MM.1S (cell line): ENCODE measurements around the gene FRMD6.

Source experiments
- DNase-seq: peaks from one replicate; pipeline ENCODE4 v3.0.0-alpha.2; 2015
- H2AFZ ChIP-seq: fragments of 300-600 bp; sonication (generic); 2 replicates; pipeline ENCODE4 v1.6.0; 2016; ENCODE audit warnings: antibody characterized with exemption, low read length
- H3F3A ChIP-seq: fragments of 300-600 bp; sonication (generic); 2 replicates; pipeline ENCODE4 v1.6.1; 2016; ENCODE audit warnings: mild to moderate bottlenecking, antibody characterized with exemption, low read length, moderate library complexity, mixed read lengths; ENCODE audit not compliant: insufficient read depth
- H3K27ac ChIP-seq: fragments of 300-600 bp; sonication (generic); 2 replicates; pipeline ENCODE4 v1.5.1; 2016; ENCODE audit warnings: mild to moderate bottlenecking, low read length
- H3K27me3 ChIP-seq: fragments of 300-600 bp; sonication (generic); replicated peaks from 2 replicates; pipeline ENCODE4 v1.6.0; 2016; ENCODE audit warnings: low read length; ENCODE audit not compliant: insufficient read depth
- H3K36me3 ChIP-seq: fragments of 300-600 bp; sonication (generic); replicated peaks from 2 replicates; pipeline ENCODE4 v1.6.1; 2016; ENCODE audit warnings: mild to moderate bottlenecking, low read length, mixed read lengths; ENCODE audit not compliant: insufficient read depth
- H3K4me1 ChIP-seq: fragments of 300-600 bp; sonication (generic); 2 replicates; pipeline ENCODE4 v1.6.1; 2016; ENCODE audit warnings: low read length, mixed read lengths
- H3K4me2 ChIP-seq: fragments of 300-600 bp; sonication (generic); 2 replicates; pipeline ENCODE4 v1.6.0; 2016; ENCODE audit warnings: low read depth, low read length
- H3K4me3 ChIP-seq: fragments of 300-600 bp; sonication (generic); 2 replicates; pipeline ENCODE4 v1.5.1; 2016; ENCODE audit warnings: low read length, mixed read lengths
- H3K79me2 ChIP-seq: fragments of 300-600 bp; sonication (generic); 2 replicates; pipeline ENCODE4 v1.6.1; 2016; ENCODE audit warnings: mixed run types, low read length, mixed read lengths
- H3K9ac ChIP-seq: fragments of 300-600 bp; sonication (generic); 2 replicates; pipeline ENCODE4 v1.6.1; 2016; ENCODE audit warnings: low read length, mixed read lengths
- H3K9me2 ChIP-seq: fragments of 300-600 bp; sonication (generic); replicated peaks from 2 replicates; pipeline ENCODE4 v1.6.1; 2016; ENCODE audit warnings: mild to moderate bottlenecking, low read length, mixed read lengths; ENCODE audit not compliant: insufficient read depth
- H3K9me3 ChIP-seq: fragments of 300-600 bp; sonication (generic); replicated peaks from 2 replicates; pipeline ENCODE4 v1.6.1; 2016; ENCODE audit warnings: mild to moderate bottlenecking, low read length, mixed read lengths; ENCODE audit not compliant: insufficient read depth
- H4K20me1 ChIP-seq: fragments of 300-600 bp; sonication (generic); 2 replicates; pipeline ENCODE4 v1.6.1; 2016; ENCODE audit warnings: mild to moderate bottlenecking, low read length, moderate library complexity, mixed read lengths; ENCODE audit not compliant: insufficient read depth
- EZH2 ChIP-seq: fragments of 300-600 bp; sonication (generic); optimal IDR thresholded peaks from 2 replicates; pipeline ENCODE3; 2017; ENCODE audit warnings: low read depth, mild to moderate bottlenecking, antibody characterized with exemption, low read length, mixed read lengths
- EZH2phosphoT487 ChIP-seq: fragments of 300-600 bp; sonication (generic); IDR thresholded peaks from 2 replicates; pipeline ENCODE4 v1.6.1; 2018; ENCODE audit warnings: antibody characterized with exemption, low read length
- TF ChIP-seq, protein P1 (sequence below): fragments of 300-600 bp; sonication (generic); IDR thresholded peaks from 2 replicates; pipeline ENCODE4 v1.5.1; 2016; ENCODE audit warnings: antibody characterized with exemption, low read length, mixed read lengths

The FRMD6 gene

DNA sequence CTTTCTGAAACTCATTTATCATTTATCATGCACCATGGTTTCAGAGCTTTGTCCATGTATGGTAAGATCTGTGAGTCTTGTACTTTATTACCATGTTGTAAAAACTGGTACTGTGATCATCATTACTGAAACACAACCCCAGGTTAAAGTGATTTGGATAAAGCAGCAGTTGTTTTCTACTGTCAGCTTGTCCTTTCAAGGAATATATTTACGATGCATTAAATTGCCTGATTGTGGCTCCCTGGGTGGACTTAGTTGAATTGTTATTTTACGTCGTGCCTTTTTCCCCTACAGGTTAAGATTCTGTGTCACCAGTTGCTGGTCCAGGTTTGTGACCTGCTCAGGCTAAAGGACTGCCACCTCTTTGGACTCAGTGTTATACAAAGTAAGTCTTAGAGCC is 46.1 kb downstream of the FRMD6 start:
- no peak for DNase-seq
- no peaks in the 10 kb centered on the region for H3K4me1 ChIP-seq
- no peaks in the 10 kb centered on the region for H3F3A ChIP-seq
- no peak overlapping the region for H3K27ac ChIP-seq
- no peaks in the 10 kb centered on the region for H4K20me1 ChIP-seq
- no peaks in the 10 kb centered on the region for H3K27me3 ChIP-seq
- H3K79me2 ChIP-seq: no peaks in the 10 kb centered on the region
- no peaks in the 10 kb centered on the region for H3K9me2 ChIP-seq
- no peaks in the 10 kb centered on the region for H3K9me3 ChIP-seq
- no peak overlapping the region for H2AFZ ChIP-seq
- no peak overlapping the region for H3K4me3 ChIP-seq
- no peak overlapping the region for H3K9ac ChIP-seq
- H3K4me2 ChIP-seq: no peak overlapping the region
- no peak for TF ChIP-seq EZH2phosphoT487
- no peak for TF ChIP-seq EZH2
- TF ChIP-seq, protein P1, sequence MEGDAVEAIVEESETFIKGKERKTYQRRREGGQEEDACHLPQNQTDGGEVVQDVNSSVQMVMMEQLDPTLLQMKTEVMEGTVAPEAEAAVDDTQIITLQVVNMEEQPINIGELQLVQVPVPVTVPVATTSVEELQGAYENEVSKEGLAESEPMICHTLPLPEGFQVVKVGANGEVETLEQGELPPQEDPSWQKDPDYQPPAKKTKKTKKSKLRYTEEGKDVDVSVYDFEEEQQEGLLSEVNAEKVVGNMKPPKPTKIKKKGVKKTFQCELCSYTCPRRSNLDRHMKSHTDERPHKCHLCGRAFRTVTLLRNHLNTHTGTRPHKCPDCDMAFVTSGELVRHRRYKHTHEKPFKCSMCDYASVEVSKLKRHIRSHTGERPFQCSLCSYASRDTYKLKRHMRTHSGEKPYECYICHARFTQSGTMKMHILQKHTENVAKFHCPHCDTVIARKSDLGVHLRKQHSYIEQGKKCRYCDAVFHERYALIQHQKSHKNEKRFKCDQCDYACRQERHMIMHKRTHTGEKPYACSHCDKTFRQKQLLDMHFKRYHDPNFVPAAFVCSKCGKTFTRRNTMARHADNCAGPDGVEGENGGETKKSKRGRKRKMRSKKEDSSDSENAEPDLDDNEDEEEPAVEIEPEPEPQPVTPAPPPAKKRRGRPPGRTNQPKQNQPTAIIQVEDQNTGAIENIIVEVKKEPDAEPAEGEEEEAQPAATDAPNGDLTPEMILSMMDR: no peak
- no peaks in the 10 kb centered on the region; the same call in 1 of the 2 replicates for H3K36me3 ChIP-seq

DNA sequence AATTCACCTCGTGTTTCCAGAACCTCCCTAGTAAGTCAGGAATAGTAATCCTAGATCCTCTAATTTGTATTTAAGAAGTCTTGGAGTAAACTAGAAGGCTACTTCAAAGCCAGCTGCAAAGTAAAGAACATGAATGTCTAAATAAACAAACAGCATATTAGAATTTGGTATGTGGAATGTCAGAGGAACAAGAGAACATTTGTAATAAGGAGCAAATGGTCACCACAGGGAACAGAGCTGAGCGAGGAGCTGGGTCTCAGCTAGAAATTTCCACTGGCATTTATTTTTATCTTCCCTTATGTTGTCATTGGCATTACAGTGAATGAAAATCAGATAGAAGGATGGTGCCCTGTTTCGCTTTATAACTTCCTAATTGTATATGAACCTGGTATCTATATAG is 50.2 kb downstream of the FRMD6 start:
- H3K9ac ChIP-seq: no peak overlapping the region
- H3K4me2 ChIP-seq: no peak overlapping the region
- no peaks in the 10 kb centered on the region for H3K27me3 ChIP-seq
- no peak overlapping the region for H3K4me3 ChIP-seq
- H3F3A ChIP-seq: no peaks in the 10 kb centered on the region
- no peaks in the 10 kb centered on the region for H3K79me2 ChIP-seq
- no peaks in the 10 kb centered on the region for H3K9me3 ChIP-seq
- no peaks in the 10 kb centered on the region for H3K4me1 ChIP-seq
- H3K36me3 ChIP-seq: no peaks in the 10 kb centered on the region; the same call in 1 of the 2 replicates
- H4K20me1 ChIP-seq: no peaks in the 10 kb centered on the region
- DNase-seq: no peak
- H2AFZ ChIP-seq: no peak overlapping the region
- TF ChIP-seq, protein P1: no peak
- TF ChIP-seq EZH2 (no peak), EZH2phosphoT487 (no peak)
- H3K9me2 ChIP-seq: no peaks in the 10 kb centered on the region
- no peak overlapping the region for H3K27ac ChIP-seq

DNA sequence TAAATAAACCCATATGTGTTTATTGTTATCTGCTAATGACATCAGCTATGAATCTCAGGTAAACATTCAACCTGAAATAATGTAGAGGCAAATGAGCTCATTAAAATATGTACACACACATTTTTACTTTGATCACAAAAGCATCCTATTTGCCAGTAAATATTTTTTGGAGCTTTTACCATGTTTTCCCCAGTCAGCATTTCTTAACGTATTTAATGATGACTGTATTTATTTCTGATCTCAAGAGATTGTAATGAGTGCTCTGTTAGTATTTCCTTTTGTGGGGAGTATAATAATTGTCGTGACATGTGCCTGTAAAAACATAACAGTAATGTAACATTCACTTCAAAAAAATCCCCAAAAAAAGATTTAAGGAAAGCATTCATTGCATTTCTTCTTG is 52.1 kb downstream of the FRMD6 start:
- Histone ChIP-seq H4K20me1 (no peaks in the 10 kb centered on the region), H3F3A (no peaks in the 10 kb centered on the region), H3K4me2 (no peak overlapping the region), H3K36me3 (no peaks in the 10 kb centered on the region; the same call in 1 of the 2 replicates), H3K4me3 (no peak overlapping the region), H3K9ac (no peak overlapping the region), H3K9me3 (no peaks in the 10 kb centered on the region), H3K4me1 (no peaks in the 10 kb centered on the region), H3K27ac (no peak overlapping the region), H3K9me2 (no peaks in the 10 kb centered on the region), H3K27me3 (no peaks in the 10 kb centered on the region), H2AFZ (no peak overlapping the region), H3K79me2 (no peaks in the 10 kb centered on the region)
- DNase-seq: no peak
- TF ChIP-seq EZH2 (no peak), EZH2phosphoT487 (no peak)
- TF ChIP-seq, protein P1: no peak
